Activated CD4-positive, alpha-beta T cell treated with anti-CD3 and anti-CD28 coated beads for 4 hours (primary cell): ENCODE data around the gene SKAP1.
"Not testable (repeated sequence)": the region's sequence is repeated elsewhere in the genome, so short reads cannot be mapped to it uniquely, and the experiment has no call there.

Experiments used
- DNase-seq, 2 donors: peaks; one replicate each; pipeline ENCODE4 v3.0.0-alpha.2; 2020

The SKAP1 gene

DNA sequence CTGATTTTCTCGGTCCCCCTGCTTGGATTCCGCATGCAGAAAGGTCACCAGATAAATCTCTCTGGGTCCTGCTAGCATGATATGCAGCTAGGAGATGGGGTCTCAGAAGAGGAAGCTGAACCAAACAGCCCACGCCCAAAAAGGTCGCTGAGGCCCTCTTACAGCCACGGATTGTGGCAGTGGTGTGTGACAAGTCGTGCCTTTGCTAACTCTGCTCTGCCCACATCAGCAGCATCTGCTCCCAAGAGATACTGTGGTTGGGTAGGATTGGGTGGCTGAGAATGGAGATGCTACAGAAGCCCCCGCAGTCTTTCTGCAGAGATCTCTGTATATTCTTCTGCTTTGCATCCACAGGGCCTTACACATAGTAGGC is 15.2 kb upstream of the SKAP1 start:
- DNase-seq: no peak

DNA sequence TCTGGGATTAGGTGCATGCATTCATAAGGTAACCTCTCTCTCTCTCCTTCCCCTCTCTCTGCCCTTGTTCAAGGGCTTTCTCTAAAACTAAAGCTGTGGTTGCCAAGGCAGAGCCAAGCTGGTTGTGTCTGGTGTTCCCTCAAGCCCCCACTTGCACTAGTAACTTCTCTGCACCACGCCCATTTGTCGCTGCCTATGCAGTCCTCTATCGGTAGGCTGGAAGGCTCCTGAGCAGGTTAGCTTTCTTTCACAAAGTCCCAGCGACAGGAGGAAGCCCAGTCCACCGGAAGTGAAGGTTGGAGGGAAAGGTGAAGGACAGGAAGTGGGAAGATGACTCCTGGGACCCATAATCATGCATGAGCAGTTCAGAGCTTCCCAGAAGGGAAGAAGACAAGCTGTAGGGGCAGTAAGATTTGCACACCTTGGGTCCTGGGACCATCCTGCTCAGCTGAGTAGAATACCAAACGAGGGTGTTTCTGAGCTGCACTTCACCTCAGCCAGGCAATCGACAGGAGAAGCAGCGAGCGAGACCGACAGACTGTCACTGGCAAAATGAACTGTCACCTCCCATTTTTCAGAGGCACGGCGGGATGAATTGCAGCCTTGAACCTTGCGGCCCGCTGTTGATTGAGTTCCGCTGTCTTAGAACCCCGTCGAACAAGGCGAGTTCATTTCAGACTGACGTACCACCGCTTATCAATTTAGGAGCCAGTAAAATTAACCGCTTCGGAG is 14.7 kb upstream of the SKAP1 start:
- no peak for DNase-seq

DNA sequence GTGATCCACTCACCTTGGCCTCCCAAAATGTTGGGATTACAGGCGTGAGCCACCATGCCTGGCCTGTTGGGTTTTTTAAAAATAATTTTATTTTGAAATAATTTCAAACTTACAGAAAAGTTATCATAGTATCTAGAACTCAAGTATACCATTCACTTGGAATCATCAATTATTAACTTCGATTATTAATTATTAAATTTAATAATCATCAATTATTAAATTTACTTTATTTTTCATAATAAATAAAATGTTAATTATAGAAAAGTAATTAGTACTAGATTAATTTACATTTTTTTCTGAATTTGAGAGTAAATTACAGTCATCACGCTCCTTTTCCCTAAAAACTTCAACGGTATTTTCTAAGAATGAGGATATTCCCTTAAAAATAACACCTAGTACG is 13.7 kb upstream of the SKAP1 start:
- no peak for DNase-seq

DNA sequence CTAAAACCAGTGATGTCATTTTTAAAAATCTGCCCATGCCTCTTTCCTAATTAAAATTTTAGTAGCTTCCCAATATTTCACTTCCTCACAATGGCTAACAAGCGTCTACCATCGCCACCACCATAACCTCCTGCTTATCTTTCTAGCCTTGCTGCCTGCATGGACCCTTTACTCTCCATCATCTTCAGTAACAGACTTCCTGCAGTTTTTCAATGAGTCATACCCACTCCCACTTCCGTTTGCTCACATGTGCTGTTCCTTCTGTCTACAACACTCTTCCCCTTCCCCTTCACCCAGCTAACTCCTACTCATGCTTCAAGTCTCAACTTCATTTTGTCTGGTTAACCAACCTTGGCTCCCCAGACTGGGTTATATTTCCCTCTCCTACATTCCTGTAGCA is 12.8 kb upstream of the SKAP1 start:
- no peak for DNase-seq

DNA sequence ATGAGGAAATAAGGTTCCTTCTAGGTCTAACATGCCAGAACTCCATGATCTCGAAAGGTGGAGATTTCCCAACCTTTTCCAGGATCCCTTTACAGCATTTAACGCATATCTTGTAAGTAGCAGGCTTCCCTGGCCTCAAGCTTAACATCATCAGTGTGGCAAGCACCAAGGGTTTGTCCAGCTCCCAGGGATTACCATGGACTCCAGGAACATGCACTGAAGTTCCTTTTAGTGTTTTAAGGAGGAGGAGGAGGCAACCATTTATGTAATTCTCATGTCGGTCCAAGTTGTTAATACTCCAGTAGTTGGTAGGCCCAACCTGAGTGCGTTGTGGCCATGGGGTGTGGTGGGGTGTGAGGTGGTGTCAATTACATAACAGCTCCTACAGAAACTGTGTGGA is 11.8 kb upstream of the SKAP1 start:
- no peak for DNase-seq

DNA sequence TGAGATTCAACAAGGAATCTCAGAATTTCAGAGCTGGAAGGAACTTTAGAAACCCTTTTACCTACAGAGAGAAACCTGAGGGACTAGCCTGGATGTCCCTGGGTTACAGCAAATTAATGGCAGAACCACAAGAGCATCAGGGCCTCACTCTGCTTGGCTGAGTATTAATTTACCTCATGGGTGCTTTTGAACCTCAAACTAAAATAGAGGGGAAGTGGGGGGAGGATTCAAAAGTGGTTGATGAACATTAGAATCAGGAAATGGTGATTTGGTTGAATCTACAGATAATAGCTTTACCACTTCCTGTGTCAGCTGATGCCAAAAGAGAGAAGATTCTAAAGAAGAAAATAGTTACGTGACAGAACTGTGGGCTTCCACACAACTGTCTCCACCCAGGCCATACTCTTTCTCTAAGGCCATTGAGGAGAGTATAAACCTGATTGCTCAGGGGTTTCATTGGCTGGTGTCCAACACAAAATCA is 11.3 kb upstream of the SKAP1 start:
- DNase-seq: peak; percentile 38 to 39

DNA sequence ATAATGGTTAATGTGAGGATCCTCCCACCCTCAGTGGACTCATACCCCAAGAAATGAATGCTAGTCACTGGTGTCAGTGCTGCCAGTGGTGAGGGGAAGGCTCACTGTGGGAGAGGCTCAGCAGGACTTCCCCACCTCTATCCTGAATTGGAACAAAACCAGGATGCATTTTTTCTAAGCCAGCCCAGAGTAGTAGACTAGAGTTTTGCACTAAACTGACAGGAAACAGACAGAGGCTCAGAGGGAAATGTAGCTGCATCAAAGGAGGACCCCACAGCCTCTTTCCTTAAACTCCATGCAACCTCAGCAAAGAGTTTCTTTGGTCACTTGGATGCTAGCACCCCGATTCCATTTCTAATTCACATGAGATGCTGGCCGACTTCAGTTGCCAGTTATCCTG is 10.7 kb upstream of the SKAP1 start:
- DNase-seq: no peak

DNA sequence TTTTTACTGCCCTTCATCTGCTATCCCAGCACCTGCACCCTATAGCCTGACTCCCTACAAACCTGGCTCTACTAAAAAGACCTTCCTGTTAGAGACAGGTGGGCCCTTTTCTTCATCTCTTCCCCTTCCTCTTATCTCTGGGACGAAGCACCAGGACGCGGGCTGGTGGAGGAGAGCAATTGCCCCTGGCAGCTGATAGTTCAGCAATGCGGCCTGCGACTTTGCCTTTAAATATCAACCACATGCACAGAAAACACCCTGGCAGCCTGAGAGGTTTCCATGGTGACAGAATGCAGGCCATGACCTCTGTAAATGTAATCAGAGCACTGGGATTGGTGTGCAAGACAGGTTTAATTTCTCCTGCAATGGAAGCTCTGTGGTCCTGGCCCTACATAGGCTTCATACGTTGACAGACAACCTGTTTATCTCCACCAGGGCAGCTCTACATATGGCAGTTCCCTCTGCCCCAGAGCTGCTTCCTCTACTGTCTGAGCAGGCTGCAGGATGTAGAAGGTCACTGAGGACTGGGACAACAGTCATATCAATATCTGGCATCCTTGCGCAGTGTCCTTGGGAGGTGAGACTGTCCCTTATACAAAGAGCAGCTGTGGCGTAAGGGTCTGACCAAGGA is 10.0 kb upstream of the SKAP1 start:
- peak; percentile 30 to 35 for DNase-seq

DNA sequence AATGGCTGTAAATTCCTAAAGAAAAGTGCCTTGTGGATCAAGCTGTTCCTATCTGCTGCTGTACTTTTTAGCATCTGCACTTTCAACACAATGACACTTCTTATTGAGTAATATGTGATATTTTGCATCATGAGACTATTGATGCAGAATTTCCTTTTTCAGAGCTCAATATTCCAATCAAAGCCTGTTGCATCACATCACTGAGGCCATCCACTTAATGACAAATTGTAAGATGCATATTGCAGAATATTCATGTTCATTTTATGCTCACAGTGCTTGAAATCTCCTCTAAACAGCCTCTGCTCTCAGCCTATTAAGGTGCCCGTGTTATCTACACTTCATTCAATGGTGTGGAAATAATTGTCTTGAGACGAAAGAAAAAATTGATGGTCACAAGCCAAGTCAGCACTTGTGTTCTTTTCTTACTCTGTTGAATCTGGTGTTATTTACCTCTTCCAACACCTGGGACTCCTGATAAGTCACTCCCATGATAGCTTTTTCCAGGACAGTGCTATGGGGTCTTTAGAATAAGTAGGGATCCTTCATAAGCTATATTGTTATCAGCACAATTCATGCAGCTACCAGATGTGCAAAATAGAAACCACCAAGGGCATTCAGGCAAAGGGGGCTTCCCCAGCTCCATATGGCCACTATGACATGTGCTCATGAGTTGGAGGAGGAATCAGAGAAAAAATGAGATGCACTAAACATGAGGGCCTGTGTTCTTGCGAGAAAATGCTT is 9.3 kb upstream of the SKAP1 start:
- no peak for DNase-seq

DNA sequence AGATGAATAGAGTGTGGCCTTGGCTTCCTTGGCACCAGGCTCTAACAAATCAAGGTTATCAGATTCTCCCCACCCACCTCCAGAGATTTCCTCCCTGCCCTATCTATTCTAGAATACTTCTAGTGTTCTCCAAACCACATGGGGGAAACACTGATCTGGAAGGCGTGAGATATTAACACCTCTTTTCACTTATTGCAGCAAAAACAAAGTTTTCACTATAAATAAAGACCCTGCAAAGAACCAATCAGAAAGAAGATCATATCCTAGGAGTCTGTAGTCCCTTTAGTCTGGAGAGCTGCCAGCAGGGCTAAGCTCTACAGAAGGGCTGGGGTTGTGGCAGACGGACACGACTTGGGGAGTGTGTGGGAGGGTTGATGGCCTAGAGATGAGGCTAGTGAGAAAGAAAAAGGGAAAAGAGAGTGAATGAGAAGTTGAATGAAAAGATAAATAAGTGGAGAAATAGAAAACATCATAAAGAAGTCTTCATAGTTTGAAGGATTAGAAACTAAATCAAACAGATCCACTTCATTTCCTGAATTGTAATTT is 8.6 kb upstream of the SKAP1 start:
- no peak for DNase-seq

DNA sequence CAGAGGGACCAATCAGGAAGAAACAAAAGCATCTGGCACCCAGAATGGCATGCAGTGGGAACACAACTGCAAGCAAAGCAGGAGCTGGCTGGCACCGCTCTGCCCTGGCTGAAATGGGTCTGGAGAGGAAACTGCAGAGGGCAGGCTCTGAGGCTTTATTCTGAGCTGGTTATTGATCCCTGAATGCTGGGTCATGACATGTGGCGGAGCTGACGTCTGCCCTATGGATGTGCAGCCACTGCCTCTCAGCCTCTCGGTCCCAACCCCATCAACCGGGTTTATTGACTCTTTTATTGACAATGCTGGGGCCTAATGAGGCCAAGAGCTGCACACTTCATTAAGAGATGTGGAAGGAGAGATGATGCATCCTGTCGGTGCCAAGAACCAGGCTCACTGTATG is 3.9 kb upstream of the SKAP1 start:
- no peak for DNase-seq

DNA sequence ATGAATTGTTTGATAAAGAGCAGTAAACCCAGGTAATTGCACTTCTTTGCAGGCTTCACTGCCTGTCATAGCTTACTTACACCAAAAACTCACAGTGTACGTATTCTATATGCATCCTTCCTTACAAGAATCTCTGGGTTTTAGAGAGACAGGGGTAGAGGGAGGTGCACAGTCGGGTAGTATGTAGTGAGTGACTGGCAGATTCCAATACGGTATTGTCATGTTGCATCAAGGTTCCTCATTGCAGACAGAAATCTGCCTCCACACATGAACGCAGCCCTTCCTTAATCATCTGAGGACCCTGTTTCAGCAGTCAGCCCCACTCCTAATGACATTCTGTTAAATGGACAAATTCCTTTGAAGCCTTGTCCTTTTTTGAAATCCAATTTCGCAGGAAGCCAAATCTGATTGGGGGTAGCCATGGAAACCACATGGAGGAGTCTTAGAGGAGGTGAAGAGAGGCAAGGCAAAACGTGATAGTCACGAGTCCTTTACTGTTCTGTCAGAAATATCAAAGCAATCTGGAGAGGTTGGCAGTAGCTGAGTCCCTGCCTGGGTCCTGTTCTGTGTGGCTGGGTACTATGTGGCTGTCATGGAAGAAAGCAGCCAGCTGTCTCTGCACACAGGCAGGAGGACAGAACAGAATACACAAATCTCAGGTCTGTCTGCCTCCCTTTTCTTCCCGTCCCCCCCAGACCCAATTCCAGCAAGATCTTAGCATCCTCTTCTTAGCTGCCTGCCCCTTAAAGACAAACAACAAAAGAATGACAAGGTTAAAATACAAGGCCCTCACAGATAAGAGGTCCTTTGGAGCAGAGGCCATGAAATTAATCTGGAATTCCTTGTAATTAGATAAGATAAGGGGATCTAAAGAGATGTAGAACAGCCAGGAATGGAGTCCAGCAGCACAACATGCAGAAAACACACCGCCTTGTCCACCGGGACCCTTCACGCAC is 3.1 kb upstream of the SKAP1 start:
- no peak for DNase-seq

DNA sequence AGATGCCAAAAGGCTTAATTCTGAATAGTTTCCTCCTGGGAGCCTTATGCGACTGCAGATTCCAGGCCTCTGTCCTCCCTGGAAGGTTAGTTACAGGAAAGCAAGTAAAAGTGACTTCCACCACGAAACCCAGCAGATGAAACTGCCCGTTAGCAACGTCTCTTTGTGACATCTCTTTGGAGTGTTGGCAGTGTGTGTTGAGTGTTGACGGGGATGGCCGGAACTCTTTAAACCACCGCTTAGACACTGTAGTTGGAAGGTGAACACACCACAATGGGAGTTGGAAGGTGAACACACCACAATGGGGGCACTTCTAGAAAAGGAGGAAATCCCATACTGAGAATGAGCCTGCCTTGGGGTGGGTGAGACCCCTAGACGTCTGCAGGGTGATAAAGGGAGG is 858 bp downstream of the SKAP1 start:
- no peak for DNase-seq

DNA sequence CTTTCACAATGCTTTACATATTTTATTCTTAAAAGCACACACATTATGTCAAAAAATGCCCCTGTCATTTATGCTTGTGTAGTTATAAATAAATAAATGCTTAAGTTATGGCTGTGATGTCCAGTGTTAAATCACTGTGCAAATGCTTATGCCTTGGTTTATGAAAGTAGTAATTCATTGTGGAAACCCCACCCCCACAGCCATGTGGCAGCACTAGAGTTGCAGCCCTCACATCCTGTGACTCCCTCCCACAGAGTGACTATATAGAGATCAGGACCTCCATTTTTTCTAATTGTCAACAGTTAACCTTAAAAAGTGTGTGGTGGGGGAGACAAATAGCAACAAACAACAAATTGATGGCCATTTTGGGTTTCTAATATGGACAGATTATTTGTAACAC is 2.4 kb downstream of the SKAP1 start:
- DNase-seq: peak; percentile 74

DNA sequence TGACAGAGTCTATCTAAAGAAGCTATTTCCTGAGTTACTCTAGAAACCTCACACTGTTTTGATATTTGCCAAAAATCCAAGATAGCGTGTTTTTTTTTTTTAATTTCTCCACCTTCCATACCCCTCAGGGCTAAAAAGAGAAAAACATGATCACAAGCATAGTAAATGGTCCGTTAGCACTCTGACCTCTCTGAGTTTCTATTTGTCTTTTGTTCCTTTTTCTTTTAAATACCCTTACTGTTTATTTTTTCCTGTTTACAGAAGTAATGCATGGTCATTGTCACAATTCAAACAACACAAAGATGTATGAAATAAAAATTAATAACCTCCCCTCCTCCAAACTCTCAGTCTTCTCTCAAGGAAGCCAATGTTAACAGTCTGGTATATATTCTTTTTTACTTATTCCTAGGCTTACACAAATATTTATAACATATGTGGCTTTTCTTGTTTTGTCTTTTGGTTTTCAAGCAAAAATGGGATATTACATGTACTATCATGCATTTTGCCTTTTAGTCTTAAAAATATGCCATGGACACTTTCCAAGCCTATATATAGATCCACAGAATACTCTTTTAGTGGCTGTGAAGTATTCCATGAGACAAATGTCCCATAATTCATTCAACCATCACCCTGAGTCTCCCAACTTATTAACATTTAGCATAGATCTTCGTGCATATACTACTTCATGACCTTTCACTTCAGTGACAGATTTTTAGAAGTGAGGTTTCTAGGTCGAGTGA is 3.1 kb downstream of the SKAP1 start:
- no peak for DNase-seq

DNA sequence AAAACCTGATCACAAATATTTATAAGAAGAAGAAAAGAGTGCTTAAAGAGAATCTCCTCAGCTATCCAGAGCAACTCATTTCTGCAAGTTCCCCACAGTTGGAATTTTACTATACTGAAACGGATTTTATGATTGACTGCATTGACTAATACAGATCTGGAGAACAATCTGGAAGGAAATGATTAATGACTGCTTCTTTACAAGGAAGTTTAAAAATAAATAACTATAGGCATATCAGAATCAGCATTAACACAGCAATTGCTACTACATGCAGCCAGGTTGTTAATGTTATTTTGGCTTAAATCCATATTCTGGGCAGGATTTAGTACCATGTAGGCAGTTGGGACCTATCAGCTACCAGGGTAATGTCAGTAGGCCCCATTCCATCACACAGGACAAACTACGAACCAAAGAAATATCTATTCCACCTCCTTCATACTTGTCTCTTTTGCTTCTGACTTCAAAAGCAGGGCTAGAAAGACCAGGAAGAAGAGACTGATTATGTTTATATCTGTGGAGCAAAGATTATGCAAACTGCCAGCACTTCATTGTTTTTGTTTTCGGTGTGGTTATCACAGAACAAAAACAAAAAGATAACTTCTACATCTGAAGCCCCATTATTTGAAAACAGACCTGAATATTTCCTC is 3.9 kb downstream of the SKAP1 start:
- DNase-seq: no peak

DNA sequence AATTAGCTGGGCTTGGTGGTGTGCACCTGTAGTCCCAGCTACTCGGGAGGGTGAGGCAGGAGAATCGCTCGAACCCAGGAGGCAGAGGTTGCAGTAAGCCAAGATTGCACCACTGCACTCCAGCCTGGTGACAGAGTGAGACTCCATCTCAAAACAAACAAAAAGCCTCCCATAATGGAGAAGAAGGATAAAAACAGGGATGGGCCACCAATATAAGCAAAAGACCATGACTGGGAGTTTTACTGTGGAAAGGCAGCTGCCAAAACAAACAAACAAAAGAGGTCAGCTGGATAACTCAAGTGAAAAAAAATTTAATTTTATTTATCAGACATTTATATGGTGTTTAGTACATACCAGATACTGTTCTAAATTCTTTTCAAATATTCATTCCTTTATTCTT is 8.0 kb downstream of the SKAP1 start:
- not testable (repeated sequence) for DNase-seq

DNA sequence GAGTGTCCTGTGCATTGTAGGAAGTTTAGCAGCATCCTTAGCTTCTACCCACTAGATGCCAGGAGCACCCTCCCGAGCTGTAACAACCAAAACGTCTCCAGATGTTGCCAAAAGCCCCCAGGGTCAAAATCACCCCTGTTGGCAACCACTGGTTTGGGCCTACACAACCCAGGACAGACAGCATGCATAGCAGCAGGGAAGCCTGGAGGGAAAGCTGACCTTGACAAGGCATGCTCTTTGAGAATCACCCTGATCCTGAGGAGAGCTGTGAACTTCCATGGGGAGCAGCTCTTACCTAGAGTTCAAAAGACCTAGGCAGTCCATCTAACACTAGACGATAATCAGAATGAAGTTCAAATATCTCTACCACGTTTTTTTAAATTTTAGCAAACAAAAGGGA is 9.2 kb downstream of the SKAP1 start:
- DNase-seq: no peak

DNA sequence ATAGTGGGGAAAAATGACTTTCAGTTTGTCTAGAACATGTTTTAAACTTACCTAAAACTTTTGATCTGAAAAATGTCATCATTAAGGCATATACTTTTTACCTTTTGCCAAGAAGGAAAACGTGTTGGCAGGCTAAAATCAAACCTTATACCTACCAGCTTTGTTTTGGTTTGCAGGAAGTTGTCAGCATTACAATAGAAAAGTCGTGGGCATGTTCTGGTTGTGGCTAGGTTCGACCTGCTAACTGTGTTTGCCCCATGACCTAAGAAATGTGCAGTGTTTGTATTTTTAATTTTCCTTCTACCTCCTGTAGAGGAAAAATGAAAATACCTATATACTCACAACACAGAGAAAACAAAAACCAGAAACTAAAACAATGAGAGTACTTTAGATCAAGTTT is 13.0 kb downstream of the SKAP1 start:
- no peak for DNase-seq

DNA sequence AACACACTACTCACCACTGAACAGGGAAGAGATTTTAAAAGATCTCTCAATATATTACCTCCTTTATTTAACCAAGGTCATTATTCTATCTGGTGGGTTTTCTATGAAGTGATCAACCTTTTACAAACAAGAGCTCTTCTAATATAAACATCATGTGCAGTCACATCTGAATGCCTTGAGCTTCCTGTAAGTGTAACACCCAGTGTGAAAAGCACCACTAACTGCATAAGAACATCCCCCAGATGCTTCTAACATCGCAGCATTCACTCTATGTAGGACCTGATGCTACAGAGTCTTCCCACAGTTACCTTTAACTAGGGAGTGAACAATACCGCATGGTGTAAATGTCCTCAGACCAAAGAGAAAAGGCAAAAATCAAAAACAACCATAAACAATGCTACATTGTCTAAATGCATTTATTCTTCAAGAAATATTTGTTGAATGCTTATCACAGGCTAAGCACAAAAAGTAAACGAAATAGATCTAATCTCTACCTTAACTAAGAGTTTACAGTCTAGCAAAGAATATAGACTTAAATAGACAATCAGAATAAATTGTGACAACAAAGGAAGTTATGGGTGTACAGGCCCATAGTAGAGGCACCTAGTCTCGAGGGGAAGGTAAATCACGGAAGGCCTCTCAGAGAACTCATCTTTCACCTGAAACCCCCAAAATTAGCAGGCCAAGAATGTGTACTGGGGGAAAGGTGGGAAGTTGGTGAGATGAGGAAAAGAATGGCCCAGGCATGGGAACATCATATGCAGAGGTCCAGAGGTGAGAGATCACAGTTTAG is 16.2 kb downstream of the SKAP1 start:
- DNase-seq: no peak

DNA sequence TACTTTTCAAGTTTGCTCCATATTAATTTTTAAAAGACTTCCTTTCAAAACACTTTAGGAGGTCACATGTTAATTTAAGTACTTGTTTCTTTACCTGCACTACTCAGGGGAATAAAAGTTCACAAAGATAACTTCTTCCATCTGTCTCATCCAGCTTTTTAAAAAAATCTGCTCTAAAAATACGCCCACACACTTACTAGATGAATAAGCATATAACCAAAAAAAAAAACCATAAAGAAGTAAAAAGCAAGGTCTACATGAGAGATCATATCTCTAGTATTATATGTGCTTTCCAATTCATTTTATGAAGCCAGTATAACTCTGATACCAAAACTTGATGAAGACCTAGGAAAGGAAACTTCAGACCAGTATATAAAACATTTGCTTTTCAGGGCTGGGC is 17.2 kb downstream of the SKAP1 start:
- DNase-seq: no peak
